RWPE1 (cell line): Measurements from ENCODE around the gene LRIG2.
"Not testable (repeated sequence)": the region's sequence is repeated elsewhere in the genome, so short reads cannot be mapped to it uniquely, and the experiment has no call there.

Experiments used
- CTCF ChIA-PET: fragments of 350-600 bp; sonication (Branson Sonifier 250); formaldehyde crosslinking; extraction: SDS; loops from one replicate; lab custom pipeline; 2021; lab: Yijun Ruan, JAX
- POLR2A ChIA-PET: fragments of 400-600 bp; formaldehyde crosslinking; extraction: SDS; loops from one replicate; lab custom pipeline; 2020; ENCODE audit warnings: antibody characterized with exemption; ENCODE audit not compliant: low non-redundant PET; lab: Yijun Ruan, JAX
- DNase-seq: peaks from one replicate; pipeline ENCODE4 v3.0.0; 2012; ENCODE audit warnings: low spot score
- H3K27ac ChIP-seq: fragments of 450-650 bp; 2 replicates; pipeline ENCODE4 v1.5.1; 2017
- CTCF ChIP-seq: fragments of 450-650 bp; conservative IDR thresholded peaks from 2 replicates; pipeline ENCODE4 v1.5.1; 2017; ENCODE audit warnings: low read depth, mild to moderate bottlenecking

LRIG2 gene

GRCh38 chr1:113042285-113043143 is 30.5 kb upstream of the LRIG2 start:
- DNase-seq = peak; percentile 72
- POLR2A ChIA-PET = interaction anchor here (1.9 kb wide), 1 partner anchor 86 kb away, joined by 4 read pairs; the partner anchor contains the start of gene SLC16A1
- peak; percentile 65 for TF ChIP-seq CTCF
- CTCF ChIA-PET = interaction anchor here (0.5 to 1.2 kb wide), 19 partner anchors 8 to 395 kb away, joined by 3 to 9 read pairs (median 4); partner anchors contain the start of gene LRIG2
- peak overlapping the region; percentile 61 for H3K27ac ChIP-seq

- CTCF ChIA-PET = interaction anchor here (0.5 to 1.2 kb wide), 7 partner anchors 15 to 395 kb away, joined by 3 to 11 read pairs (median 3); partner anchors contain the start of gene LRIG2
- POLR2A ChIA-PET = interaction anchor here (1.9 kb wide), 1 partner anchor 87 kb away, joined by 4 read pairs; the partner anchor contains the start of gene SLC16A1
- not testable (repeated sequence) for DNase-seq
- H3K27ac ChIP-seq = peak overlapping the region; percentile 61
Observed at GRCh38 chr1:113043144-113043488, 29.9 kb upstream of the LRIG2 start.

- H3K27ac ChIP-seq = no peak overlapping the region
- DNase-seq = no peak
- ChIA-PET POLR2A (no interaction called here), CTCF (interaction anchor here (0.5 kb wide), 1 partner anchor 9 kb away, joined by 3 read pairs; no protein-coding TSS in a partner anchor)
- no peak for TF ChIP-seq CTCF
Observed at GRCh38 chr1:113046569-113046968, 26.4 kb upstream of the LRIG2 start.

- no peak for DNase-seq
- CTCF ChIA-PET = no interaction called here
- TF ChIP-seq CTCF = no peak
- POLR2A ChIA-PET = no interaction called here
- H3K27ac ChIP-seq = no peak overlapping the region
Observed at GRCh38 chr1:113048064-113048463, 24.9 kb upstream of the LRIG2 start.

- no peak for TF ChIP-seq CTCF
- DNase-seq = no peak
- ChIA-PET POLR2A (no interaction called here), CTCF (no interaction called here)
- no peak overlapping the region for H3K27ac ChIP-seq
Observed at GRCh38 chr1:113053344-113054126, 19.5 kb upstream of the LRIG2 start.

GRCh38 chr1:113055570-113055969 is 17.4 kb upstream of the LRIG2 start:
- CTCF ChIA-PET = interaction anchor here (0.6 kb wide), 2 partner anchors 9 to 221 kb away, joined by 3 to 6 read pairs; no protein-coding TSS in a partner anchor
- DNase-seq = no peak
- no peak for TF ChIP-seq CTCF
- no peak overlapping the region for H3K27ac ChIP-seq
- POLR2A ChIA-PET = no interaction called here
